Measurements from ENCODE around the gene TP53RK. TPM values are rescaled to one million over a fixed set of nuclear protein-coding genes. Genes with fewer than 3 reads are reported as not detected.

TP53RK gene
- total RNA-seq, 1 donor from 2014 or later = 11.9 TPM

DNA sequence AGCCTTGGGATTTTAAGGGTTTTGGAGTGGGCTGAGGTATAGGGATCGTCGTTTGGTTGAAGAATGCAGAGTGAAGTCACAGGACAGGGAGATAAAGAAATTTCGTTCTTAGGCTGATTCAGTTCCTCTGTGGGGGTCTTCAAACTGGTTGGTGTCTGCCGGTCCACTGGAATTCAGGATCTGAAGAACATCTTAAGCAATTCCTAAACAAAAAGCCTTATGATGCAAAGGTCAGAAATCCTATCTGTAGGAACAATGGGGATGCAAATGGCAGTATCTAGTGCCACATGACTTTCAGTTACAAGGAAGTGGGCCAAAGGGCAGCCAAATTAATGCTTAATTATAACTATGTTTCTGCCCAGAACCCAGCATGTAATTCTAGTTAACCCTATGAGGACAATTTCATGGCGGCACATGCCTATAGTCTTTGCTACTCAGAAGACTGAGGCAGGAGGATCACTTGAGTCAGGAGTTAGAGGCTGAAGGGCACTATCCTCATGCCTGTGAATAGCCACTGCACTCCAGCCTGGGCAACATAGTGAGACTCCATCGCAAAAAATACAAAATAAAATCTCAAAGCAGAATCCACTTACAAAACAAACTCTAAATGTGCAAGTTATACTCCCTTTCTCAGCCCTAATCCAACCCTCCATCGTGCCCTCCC is 15.6 kb upstream of the TP53RK start:
- no peak for ATAC-seq
- no peak overlapping the region for H3K4me3 ChIP-seq
- peaks cover 5% of the 10 kb centered on the region for H3K27me3 ChIP-seq (ENCODE audit: low read depth)
- no peaks in the 10 kb centered on the region for H3K36me3 ChIP-seq
- H3K9me3 ChIP-seq = no peaks in the 10 kb centered on the region
- no peak for DNase-seq
- TF ChIP-seq, protein P1, sequence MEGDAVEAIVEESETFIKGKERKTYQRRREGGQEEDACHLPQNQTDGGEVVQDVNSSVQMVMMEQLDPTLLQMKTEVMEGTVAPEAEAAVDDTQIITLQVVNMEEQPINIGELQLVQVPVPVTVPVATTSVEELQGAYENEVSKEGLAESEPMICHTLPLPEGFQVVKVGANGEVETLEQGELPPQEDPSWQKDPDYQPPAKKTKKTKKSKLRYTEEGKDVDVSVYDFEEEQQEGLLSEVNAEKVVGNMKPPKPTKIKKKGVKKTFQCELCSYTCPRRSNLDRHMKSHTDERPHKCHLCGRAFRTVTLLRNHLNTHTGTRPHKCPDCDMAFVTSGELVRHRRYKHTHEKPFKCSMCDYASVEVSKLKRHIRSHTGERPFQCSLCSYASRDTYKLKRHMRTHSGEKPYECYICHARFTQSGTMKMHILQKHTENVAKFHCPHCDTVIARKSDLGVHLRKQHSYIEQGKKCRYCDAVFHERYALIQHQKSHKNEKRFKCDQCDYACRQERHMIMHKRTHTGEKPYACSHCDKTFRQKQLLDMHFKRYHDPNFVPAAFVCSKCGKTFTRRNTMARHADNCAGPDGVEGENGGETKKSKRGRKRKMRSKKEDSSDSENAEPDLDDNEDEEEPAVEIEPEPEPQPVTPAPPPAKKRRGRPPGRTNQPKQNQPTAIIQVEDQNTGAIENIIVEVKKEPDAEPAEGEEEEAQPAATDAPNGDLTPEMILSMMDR (IDR thresholded peaks at IDR 0.05) = no peak
- H3K4me1 ChIP-seq = peaks cover under 1% of the 10 kb centered on the region
- intact Hi-C loops (cut with DNase I) = no loop called here
- no peak overlapping the region for H3K27ac ChIP-seq

DNA sequence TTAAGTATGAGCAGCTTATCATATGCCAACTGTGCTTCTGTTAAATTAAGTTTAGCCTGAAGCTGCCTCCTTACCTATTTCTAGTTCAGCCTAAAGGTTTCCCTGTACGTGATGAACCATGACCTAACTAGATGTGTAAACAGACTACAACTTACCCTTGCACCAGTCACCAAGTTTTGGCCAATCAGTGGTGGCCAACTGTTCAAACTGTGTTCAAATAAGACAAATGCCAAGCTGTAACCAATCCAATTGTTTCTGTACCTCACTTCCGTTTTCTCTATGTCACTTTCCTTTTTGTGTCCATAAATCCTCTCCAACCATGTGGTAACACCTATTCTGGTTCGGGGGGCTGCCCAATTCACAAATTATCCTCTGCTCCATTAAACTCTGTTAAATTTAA is 14.2 kb upstream of the TP53RK start:
- no peaks in the 10 kb centered on the region for H3K9me3 ChIP-seq
- no peaks in the 10 kb centered on the region for H3K36me3 ChIP-seq
- ATAC-seq (no peak), DNase-seq (no peak)
- peaks cover 5% of the 10 kb centered on the region for H3K27me3 ChIP-seq (ENCODE audit: low read depth)
- no peaks in the 10 kb centered on the region for H3K4me1 ChIP-seq
- H3K4me3 ChIP-seq = no peak overlapping the region
- TF ChIP-seq, protein P1 (IDR thresholded peaks at IDR 0.05) = no peak
- no peak overlapping the region for H3K27ac ChIP-seq
- intact Hi-C loops (cut with DNase I) = no loop called here

DNA sequence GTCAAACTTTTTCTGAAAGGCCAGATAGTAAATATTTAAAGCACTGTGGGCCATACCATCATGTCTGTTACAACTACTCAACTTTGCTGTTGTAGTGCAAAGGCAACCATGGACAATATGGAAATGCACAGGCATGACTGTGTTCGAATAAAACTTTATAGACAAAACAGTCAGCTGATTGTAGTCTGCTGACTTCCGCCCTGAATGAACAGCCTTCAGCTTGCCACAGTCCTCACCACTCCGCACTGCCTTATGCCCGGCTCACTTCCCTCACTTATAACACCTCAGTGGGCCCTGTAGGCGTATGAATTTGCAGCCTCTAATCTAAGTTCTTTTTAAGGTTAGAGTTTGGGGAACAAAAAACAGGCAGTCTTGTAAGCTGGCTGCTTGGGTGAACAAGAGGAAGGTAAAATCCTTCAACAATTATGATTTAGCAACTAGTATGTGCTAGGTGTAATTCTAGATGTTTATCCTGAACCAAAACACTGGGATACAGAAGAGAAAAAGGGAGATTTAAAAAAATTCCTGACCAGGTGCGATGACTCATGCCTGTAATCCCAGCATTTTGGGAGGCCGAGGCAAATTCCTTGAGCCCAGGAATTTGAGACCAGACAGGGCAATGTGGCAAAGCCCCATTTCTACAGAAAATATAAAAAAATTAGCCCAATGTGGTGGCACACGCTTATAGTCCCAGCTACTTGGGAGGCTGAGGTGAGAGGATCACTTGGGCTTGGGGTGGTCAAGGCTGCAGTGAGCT is 13.4 kb upstream of the TP53RK start:
- Histone ChIP-seq H3K4me1 (no peaks in the 10 kb centered on the region), H3K36me3 (no peaks in the 10 kb centered on the region), H3K27me3 (ENCODE audit: low read depth) (peaks cover 5% of the 10 kb centered on the region), H3K27ac (no peak overlapping the region), H3K9me3 (no peaks in the 10 kb centered on the region), H3K4me3 (no peak overlapping the region)
- TF ChIP-seq, protein P1 (IDR thresholded peaks at IDR 0.05) = no peak
- DNase-seq = no peak
- no peak for ATAC-seq
- intact Hi-C loops (cut with DNase I) = no loop called here

DNA sequence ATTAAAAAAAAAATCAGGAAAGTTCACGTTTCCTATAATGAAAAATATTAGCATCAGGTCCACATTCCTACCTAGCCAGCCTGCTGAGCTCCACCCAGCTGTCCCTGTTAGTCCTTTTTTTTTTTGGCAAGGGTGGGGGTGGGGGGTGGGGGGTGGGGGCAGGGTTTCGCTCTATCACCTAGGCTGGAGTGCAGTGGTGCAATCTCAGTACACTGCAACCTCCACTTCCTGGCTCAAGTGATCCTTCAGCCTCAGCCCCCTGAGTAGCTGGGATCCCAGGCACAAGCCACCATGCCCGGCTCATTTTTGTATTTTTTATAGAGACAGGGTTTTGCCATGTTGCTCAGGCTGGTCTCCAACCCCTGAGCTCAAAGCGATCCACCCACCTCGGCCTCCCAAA is 12.7 kb upstream of the TP53RK start:
- no peak overlapping the region for H3K27ac ChIP-seq
- H3K9me3 ChIP-seq = no peaks in the 10 kb centered on the region
- intact Hi-C loops (cut with DNase I) = no loop called here
- H3K36me3 ChIP-seq = no peaks in the 10 kb centered on the region
- H3K4me1 ChIP-seq = no peaks in the 10 kb centered on the region
- no peak overlapping the region for H3K4me3 ChIP-seq
- H3K27me3 ChIP-seq (ENCODE audit: low read depth) = peaks cover 5% of the 10 kb centered on the region
- ATAC-seq (peak; percentile 43 to 45), DNase-seq (no peak)
- TF ChIP-seq, protein P1 (IDR thresholded peaks at IDR 0.05) = no peak

DNA sequence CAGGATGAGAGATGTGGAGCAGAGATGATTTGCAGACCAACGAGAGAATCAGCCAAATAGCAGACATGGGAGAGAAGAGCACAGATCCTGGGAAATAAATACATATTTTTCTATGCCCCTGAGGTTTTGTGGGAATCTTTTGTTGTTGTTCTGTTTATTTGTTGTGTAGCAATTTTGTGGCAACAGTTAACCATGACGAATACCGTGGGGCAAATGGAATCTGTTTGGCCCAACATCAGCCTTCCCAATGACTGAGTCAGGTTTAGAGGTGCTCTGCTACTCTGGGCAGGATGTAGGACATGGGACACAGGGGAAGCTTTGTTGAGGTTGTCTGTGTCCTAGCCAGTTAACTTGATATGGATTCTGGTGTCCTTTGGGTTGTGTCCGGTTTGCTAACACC is 12.3 kb upstream of the TP53RK start:
- no peak overlapping the region for H3K27ac ChIP-seq
- H3K4me1 ChIP-seq = no peaks in the 10 kb centered on the region
- TF ChIP-seq, protein P1 (IDR thresholded peaks at IDR 0.05) = no peak
- DNase-seq (no peak), ATAC-seq (no peak)
- H3K27me3 ChIP-seq (ENCODE audit: low read depth) = peaks cover 5% of the 10 kb centered on the region
- intact Hi-C loops (cut with DNase I) = no loop called here
- H3K36me3 ChIP-seq = no peaks in the 10 kb centered on the region
- no peaks in the 10 kb centered on the region for H3K9me3 ChIP-seq
- no peak overlapping the region for H3K4me3 ChIP-seq

Measured in lower lobe of right lung (tissue), 2 donors.